Measurements from ENCODE around the gene ADIPOR2. TPM values are rescaled to one million over a fixed set of nuclear protein-coding genes. Genes with fewer than 3 reads are reported as not detected.

The ADIPOR2 gene
- total RNA-seq, 1 donor from 2014 or later: 29.6 TPM

DNA sequence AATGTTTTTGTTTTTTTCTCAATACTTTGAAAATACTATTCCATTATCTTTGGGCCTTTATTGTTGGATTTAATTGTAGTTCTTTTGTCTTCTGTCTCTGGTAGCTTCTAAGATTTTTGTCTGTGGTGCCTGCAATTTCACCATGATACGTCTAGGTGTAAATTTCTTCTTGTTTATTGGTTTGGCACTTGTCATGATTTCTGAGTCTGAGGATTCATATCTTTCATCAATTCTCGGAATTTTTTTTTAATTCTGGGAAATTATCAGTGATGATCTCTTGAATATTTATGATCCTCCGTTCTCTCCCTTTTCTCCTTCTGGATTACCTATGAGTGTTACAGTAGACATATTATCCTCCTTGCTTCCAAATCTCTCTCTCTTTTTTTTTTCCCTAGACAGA is 14.8 kb upstream of the ADIPOR2 start:
- Histone ChIP-seq H3K79me2 (ENCODE audit: low read depth) (no peaks in the 10 kb centered on the region), H3K4me2 (no peak overlapping the region), H3K4me1 (no peaks in the 10 kb centered on the region), H3F3A (ENCODE audit: low read depth) (no peaks in the 10 kb centered on the region), H3K9me3 (ENCODE audit: low read depth) (no peaks in the 10 kb centered on the region), H2AFZ (replicated peaks) (no peak overlapping the region), H3K27ac (no peak overlapping the region), H4K20me1 (ENCODE audit: low read depth) (no peaks in the 10 kb centered on the region), H3K4me3 (no peak overlapping the region), H3K27me3 (no peaks in the 10 kb centered on the region), H3K9ac (no peak overlapping the region), H3K36me3 (no peaks in the 10 kb centered on the region)
- Mint-ChIP-seq H3K4me3 (no peak overlapping the region), H3K27ac (no peak overlapping the region), H3K4me1 (no peaks in the 10 kb centered on the region), H3K36me3 (no peaks in the 10 kb centered on the region), H3K9me3 (no peaks in the 10 kb centered on the region), H3K27me3 (ENCODE audit: insufficient read depth, low read depth) (peaks cover 4% of the 10 kb centered on the region)
- TF ChIP-seq EZH2phosphoT487 (IDR thresholded peaks at IDR 0.05): no peak
- TF ChIP-seq, protein P1, sequence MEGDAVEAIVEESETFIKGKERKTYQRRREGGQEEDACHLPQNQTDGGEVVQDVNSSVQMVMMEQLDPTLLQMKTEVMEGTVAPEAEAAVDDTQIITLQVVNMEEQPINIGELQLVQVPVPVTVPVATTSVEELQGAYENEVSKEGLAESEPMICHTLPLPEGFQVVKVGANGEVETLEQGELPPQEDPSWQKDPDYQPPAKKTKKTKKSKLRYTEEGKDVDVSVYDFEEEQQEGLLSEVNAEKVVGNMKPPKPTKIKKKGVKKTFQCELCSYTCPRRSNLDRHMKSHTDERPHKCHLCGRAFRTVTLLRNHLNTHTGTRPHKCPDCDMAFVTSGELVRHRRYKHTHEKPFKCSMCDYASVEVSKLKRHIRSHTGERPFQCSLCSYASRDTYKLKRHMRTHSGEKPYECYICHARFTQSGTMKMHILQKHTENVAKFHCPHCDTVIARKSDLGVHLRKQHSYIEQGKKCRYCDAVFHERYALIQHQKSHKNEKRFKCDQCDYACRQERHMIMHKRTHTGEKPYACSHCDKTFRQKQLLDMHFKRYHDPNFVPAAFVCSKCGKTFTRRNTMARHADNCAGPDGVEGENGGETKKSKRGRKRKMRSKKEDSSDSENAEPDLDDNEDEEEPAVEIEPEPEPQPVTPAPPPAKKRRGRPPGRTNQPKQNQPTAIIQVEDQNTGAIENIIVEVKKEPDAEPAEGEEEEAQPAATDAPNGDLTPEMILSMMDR (IDR thresholded peaks at IDR 0.05): no peak
- TF ChIP-seq EZH2 (IDR thresholded peaks at IDR 0.05): no peak
- DNase-seq (ENCODE audit: low spot score): no peak

- H3K4me1 Mint-ChIP-seq: no peaks in the 10 kb centered on the region
- Histone ChIP-seq H4K20me1 (ENCODE audit: low read depth) (no peaks in the 10 kb centered on the region), H3K4me1 (peaks cover 2% of the 10 kb centered on the region), H3K79me2 (ENCODE audit: low read depth) (no peaks in the 10 kb centered on the region), H3F3A (ENCODE audit: low read depth) (no peaks in the 10 kb centered on the region), H3K4me2 (no peak overlapping the region), H3K27me3 (no peaks in the 10 kb centered on the region), H3K27ac (no peak overlapping the region), H3K9me3 (ENCODE audit: low read depth) (no peaks in the 10 kb centered on the region), H3K4me3 (no peak overlapping the region), H3K9ac (no peak overlapping the region), H2AFZ (replicated peaks) (no peak overlapping the region), H3K36me3 (no peaks in the 10 kb centered on the region)
- H3K27ac Mint-ChIP-seq: no peak overlapping the region
- DNase-seq (ENCODE audit: low spot score): no peak
- no peaks in the 10 kb centered on the region for H3K9me3 Mint-ChIP-seq
- no peak overlapping the region for H3K4me3 Mint-ChIP-seq
- peaks cover 3% of the 10 kb centered on the region for H3K27me3 Mint-ChIP-seq (ENCODE audit: insufficient read depth, low read depth)
- TF ChIP-seq EZH2phosphoT487 (IDR thresholded peaks at IDR 0.05): no peak
- TF ChIP-seq, protein P1 (IDR thresholded peaks at IDR 0.05): no peak
- TF ChIP-seq EZH2 (IDR thresholded peaks at IDR 0.05): no peak
- no peaks in the 10 kb centered on the region for H3K36me3 Mint-ChIP-seq
Observed at GRCh38 chr12:1680804-1681492, 9.9 kb upstream of the ADIPOR2 start.

- H3K4me1 Mint-ChIP-seq: no peaks in the 10 kb centered on the region
- no peaks in the 10 kb centered on the region for H3K9me3 Mint-ChIP-seq
Observed at GRCh38 chr12:1681493-1681807, 9.4 kb upstream of the ADIPOR2 start.

More at GRCh38 chr12:1681493-1681807, 9.4 kb upstream of the ADIPOR2 start:
- no peak for DNase-seq (ENCODE audit: low spot score)
- Histone ChIP-seq H3K9me3 (ENCODE audit: low read depth) (no peaks in the 10 kb centered on the region), H2AFZ (replicated peaks) (no peak overlapping the region), H3K27ac (no peak overlapping the region), H3K79me2 (ENCODE audit: low read depth) (no peaks in the 10 kb centered on the region), H3K27me3 (no peaks in the 10 kb centered on the region), H3K36me3 (no peaks in the 10 kb centered on the region), H3F3A (ENCODE audit: low read depth) (no peaks in the 10 kb centered on the region), H3K9ac (no peak overlapping the region), H3K4me1 (peaks cover 2% of the 10 kb centered on the region), H4K20me1 (ENCODE audit: low read depth) (no peaks in the 10 kb centered on the region), H3K4me3 (no peak overlapping the region), H3K4me2 (no peak overlapping the region)
- TF ChIP-seq, protein P1 (IDR thresholded peaks at IDR 0.05): no peak
- TF ChIP-seq EZH2phosphoT487 (IDR thresholded peaks at IDR 0.05): no peak
- TF ChIP-seq EZH2 (IDR thresholded peaks at IDR 0.05): no peak
- H3K27ac Mint-ChIP-seq: no peak overlapping the region
- H3K27me3 Mint-ChIP-seq (ENCODE audit: insufficient read depth, low read depth): peaks cover 5% of the 10 kb centered on the region
- H3K36me3 Mint-ChIP-seq: no peaks in the 10 kb centered on the region
- no peak overlapping the region for H3K4me3 Mint-ChIP-seq

All from neural progenitor cell (in vitro differentiated cells).